Parathyroid adenoma (tissue), 2 donors: ENCODE results near the gene MYRF.
A peak's percentile ranks its signal among the peaks of the same experiment; 100 is the strongest.

Source experiments
- H2AFZ ChIP-seq: fragments of 300-600 bp; sonication (generic); one replicate; pipeline ENCODE4 v1.7.0; 2017; ENCODE audit warnings: antibody characterized with exemption, mild to moderate bottlenecking
- H3K27ac ChIP-seq: fragments of 300-600 bp; sonication (generic); one replicate; pipeline ENCODE4 v1.7.0; 2017
- H3K27me3 ChIP-seq: fragments of 300-600 bp; sonication (generic); one replicate; pipeline ENCODE4 v1.7.0; 2017; ENCODE audit warnings: low read length; ENCODE audit not compliant: control insufficient read depth, insufficient read depth
- H3K36me3 ChIP-seq: fragments of 300-600 bp; sonication (generic); one replicate; pipeline ENCODE4 v1.7.0; 2017; ENCODE audit warnings: low read length; ENCODE audit not compliant: control insufficient read depth, insufficient read depth
- H3K4me1 ChIP-seq: fragments of 300-600 bp; sonication (generic); one replicate; pipeline ENCODE4 v1.7.0; 2017; ENCODE audit warnings: control low read depth
- H3K4me2 ChIP-seq: fragments of 300-600 bp; sonication (generic); one replicate; pipeline ENCODE4 v1.7.0; 2017; ENCODE audit warnings: low read length
- H3K4me3 ChIP-seq: fragments of 300-600 bp; sonication (generic); one replicate; pipeline ENCODE4 v1.7.0; 2017; ENCODE audit warnings: low read depth, low read length
- H3K79me2 ChIP-seq: fragments of 300-600 bp; sonication (generic); one replicate; pipeline ENCODE4 v1.7.0; 2017; ENCODE audit warnings: control low read depth
- H3K9ac ChIP-seq: fragments of 300-600 bp; sonication (generic); one replicate; pipeline ENCODE4 v1.7.0; 2017; ENCODE audit warnings: mild to moderate bottlenecking
- H3K9me3 ChIP-seq: fragments of 300-600 bp; sonication (generic); one replicate; pipeline ENCODE4 v1.7.0; 2017; ENCODE audit warnings: low read length; ENCODE audit not compliant: control insufficient read depth
- TF ChIP-seq, protein P1 (sequence below): fragments of 300-600 bp; sonication (generic); IDR thresholded peaks from one replicate; pipeline ENCODE4 v1.7.0; 2017; ENCODE audit warnings: antibody characterized with exemption, mild to moderate bottlenecking
- donor health status: primary hyperparathyroidism.

The MYRF gene

DNA sequence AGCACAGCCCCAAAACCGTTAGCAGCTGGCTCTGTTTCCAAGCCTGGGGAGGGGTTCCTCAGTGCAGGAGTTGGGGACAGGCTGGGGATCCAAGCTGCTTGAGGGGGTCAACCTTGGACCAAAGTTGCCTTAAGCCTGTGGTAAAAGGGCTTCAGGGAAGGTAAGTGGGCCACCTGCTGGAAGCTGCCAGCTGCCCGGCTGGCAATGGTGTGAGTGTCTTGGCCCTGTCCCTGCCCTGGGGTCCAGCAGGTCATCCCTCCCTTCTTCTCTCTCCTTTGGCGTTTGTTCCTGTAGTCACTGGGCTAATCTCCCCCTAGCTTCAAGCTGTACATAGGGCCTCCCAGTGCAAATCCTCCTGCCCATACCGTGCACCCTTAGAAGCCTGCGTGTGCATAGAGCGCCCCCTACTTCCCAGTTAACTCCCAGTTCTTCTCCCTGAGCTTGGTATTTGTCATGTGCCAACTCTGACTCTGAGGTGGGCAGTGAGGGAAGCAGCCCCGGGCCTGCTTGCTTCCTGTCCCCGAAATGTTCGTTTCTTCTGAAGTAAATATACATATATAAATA is 35.6 kb downstream of the MYRF start:
- TF ChIP-seq, protein P1, sequence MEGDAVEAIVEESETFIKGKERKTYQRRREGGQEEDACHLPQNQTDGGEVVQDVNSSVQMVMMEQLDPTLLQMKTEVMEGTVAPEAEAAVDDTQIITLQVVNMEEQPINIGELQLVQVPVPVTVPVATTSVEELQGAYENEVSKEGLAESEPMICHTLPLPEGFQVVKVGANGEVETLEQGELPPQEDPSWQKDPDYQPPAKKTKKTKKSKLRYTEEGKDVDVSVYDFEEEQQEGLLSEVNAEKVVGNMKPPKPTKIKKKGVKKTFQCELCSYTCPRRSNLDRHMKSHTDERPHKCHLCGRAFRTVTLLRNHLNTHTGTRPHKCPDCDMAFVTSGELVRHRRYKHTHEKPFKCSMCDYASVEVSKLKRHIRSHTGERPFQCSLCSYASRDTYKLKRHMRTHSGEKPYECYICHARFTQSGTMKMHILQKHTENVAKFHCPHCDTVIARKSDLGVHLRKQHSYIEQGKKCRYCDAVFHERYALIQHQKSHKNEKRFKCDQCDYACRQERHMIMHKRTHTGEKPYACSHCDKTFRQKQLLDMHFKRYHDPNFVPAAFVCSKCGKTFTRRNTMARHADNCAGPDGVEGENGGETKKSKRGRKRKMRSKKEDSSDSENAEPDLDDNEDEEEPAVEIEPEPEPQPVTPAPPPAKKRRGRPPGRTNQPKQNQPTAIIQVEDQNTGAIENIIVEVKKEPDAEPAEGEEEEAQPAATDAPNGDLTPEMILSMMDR: no peak
- Histone ChIP-seq H3K4me2 (no peak overlapping the region), H3K4me1 (no peaks in the 10 kb centered on the region), H3K27ac (no peak overlapping the region), H3K79me2 (no peaks in the 10 kb centered on the region), H3K4me3 (no peak overlapping the region), H2AFZ (no peak overlapping the region), H3K9me3 (no peaks in the 10 kb centered on the region), H3K36me3 (no peaks in the 10 kb centered on the region), H3K9ac (no peak overlapping the region), H3K27me3 (no peaks in the 10 kb centered on the region)

DNA sequence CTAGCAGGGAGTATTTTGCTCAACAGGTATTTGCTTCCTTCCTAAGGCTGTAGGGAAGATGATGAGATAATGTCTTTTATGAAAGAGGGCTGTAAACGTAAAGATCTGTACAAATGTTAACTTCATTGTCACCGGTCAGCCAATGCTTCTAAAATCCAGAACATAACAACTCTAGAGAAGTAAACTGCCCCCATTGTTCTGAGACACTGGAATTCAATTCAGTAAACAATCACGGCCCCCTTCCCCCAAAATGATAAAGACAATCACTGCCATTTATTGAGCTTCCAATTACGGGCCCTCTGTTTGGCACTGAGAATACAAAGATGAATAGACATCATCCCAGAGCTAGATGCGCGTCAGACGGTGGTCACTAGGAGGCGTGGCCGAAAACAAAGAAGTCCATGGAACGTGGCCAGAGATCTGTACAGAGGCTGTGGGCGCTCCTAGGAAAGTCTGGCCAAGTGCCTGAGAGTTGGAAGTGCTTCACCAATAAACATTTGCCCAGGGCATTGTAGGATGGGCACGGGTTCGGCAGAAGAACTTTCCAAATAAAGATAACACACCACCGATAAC is 39.4 kb downstream of the MYRF start:
- TF ChIP-seq, protein P1: no peak
- Histone ChIP-seq H3K27ac (peak overlapping the region; percentile 89), H3K4me2 (peak overlapping the region; percentile 87), H3K9me3 (no peaks in the 10 kb centered on the region), H3K4me3 (peak overlapping the region; percentile 92), H3K4me1 (no peaks in the 10 kb centered on the region), H2AFZ (peak overlapping the region; percentile 93), H3K79me2 (peaks cover 3% of the 10 kb centered on the region), H3K27me3 (no peaks in the 10 kb centered on the region), H3K9ac (no peak overlapping the region), H3K36me3 (no peaks in the 10 kb centered on the region)

DNA sequence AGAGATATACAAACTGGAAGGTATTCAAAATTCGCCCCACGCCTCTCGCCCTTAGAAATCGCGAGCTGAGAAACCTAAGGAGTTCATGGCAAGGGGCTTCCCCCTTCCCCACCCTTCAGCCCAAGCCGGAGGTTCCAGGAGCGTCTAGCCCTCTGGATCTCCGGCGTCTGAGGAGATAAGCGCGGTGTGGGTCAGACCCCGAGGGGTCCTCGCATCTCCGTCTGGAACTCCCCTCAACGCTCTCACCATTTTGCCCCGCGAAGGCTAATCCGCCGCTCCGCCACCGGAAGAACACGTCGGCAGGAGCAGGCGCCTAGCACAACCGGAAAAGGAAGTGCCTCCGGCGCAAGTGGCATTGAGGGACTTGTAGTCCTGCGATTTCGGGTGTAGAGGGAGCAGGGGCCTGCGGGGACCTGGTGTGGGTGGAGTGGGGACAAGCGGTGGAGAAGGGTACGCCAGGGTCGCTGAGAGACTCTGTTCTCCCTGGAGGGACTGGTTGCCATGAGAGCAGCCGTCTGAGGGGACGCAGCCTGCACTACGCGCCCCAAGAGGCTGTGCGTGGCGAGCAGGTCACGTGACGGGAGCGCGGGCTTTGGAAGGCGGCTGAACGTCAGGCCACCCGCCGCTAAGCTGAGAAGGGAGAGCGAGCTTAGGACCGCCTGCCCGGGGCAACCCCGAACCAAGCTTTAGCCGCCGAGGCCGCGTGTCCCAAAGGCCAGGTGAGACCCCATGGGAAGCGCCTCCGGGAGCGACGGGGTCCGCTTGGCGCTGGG is 40.1 kb downstream of the MYRF start, which contains the start of the genes FEN1 and TMEM258:
Gene FEN1 (plus strand): TSS at position 602 of the 773 bp plus-strand sequence. CDS start 2,451 bp downstream, outside the sequence.
Gene TMEM258 (minus strand): TSS at position 290 of the 773 bp plus-strand sequence. CDS start 41 bp downstream, at position 249.
- no peaks in the 10 kb centered on the region for H3K36me3 ChIP-seq
- peak within 1 kb of the TSS; percentile 93 for H2AFZ ChIP-seq
- peak within 1 kb of the TSS; percentile 87 for H3K4me2 ChIP-seq
- H3K9ac ChIP-seq: peak within 1 kb of the TSS; percentile 11
- H3K4me1 ChIP-seq: no peaks in the 10 kb centered on the region
- H3K9me3 ChIP-seq: no peaks in the 10 kb centered on the region
- H3K27me3 ChIP-seq: no peaks in the 10 kb centered on the region
- TF ChIP-seq, protein P1: no peak
- peak within 1 kb of the TSS; percentile 89 for H3K27ac ChIP-seq
- peaks cover 3% of the 10 kb centered on the region for H3K79me2 ChIP-seq
- H3K4me3 ChIP-seq: peak within 1 kb of the TSS; percentile 92

DNA sequence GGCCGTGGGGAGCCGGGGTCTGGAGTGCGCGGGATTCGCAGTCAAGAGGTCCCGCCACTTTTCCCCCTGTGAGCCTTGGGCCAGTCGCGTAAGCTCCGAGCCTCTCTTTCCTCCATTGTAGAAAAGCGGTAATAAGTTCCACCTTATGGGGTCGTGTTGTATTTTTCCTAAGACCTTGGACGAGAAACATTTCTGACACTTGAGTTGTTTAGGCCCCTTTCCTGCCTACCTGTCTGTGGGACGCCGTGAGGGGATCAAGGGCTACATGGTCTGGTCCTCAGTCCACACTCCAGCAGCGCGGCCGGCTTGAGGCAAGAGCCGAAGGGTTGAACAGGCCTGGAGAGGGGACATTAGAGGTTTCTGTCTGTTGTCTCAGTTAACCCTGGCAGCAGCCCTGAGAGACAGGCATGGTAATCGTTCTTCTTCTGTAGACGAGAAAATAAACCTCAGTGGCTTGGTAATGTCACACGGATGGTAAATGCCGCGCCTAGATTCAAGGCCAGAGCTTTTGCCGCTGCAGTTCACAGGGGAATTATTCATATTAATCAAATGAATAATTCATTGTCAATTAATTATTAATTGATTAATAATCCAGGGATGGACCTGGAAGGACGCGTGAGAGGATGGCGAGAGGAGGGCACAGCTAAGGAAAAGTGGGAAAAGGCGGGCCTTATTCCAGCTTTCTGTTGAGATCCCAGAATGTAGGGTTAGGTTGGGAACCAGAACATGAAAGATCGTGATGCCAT is 40.8 kb downstream of the MYRF start:
- no peak overlapping the region for H3K27ac ChIP-seq

More for the DNA sequence above, 40.8 kb downstream of the MYRF start:
- H3K27me3 ChIP-seq: no peaks in the 10 kb centered on the region
- TF ChIP-seq, protein P1: no peak
- peaks cover 3% of the 10 kb centered on the region for H3K79me2 ChIP-seq
- H3K4me3 ChIP-seq: peak overlapping the region; percentile 92
- no peaks in the 10 kb centered on the region for H3K9me3 ChIP-seq
- peak overlapping the region; percentile 87 for H3K4me2 ChIP-seq
- peak overlapping the region; percentile 93 for H2AFZ ChIP-seq
- peak overlapping the region; percentile 11 for H3K9ac ChIP-seq
- H3K36me3 ChIP-seq: no peaks in the 10 kb centered on the region
- peaks cover 2% of the 10 kb centered on the region for H3K4me1 ChIP-seq
